Effector memory CD8-positive, alpha-beta T cell (primary cell): Measurements from ENCODE around the gene PLA2G4B.
A peak's percentile ranks its signal among the peaks of the same experiment; 100 is the strongest.

Source experiments
- ATAC-seq: fragments of 150-1000 bp; cut with Tn5 transposase; replicated peaks from 2 replicates; pipeline ENCODE4 v1.10.0; 2021; ENCODE audit warnings: mild to moderate bottlenecking, moderate library complexity
- DNase-seq, 3 experiments: peaks; one replicate each; pipeline ENCODE4 v3.0.0; 2021
- H3K27ac Mint-ChIP-seq, 2 donors: one replicate each; pipeline ENCODE4 v1.8.0; 2022; ENCODE audit warnings: mild to moderate bottlenecking in 2 of 2, mixed read lengths in 2 of 2, moderate library complexity in 2 of 2
- H3K27me3 Mint-ChIP-seq, 2 donors: one replicate each; pipeline ENCODE4 v1.8.0; 2022; ENCODE audit warnings: mixed read lengths in 2 of 2
- H3K36me3 Mint-ChIP-seq: one replicate; pipeline ENCODE4 v1.8.0; 2022; ENCODE audit warnings: mild to moderate bottlenecking, moderate library complexity, mixed read lengths; ENCODE audit not compliant: insufficient read depth
- H3K4me1 Mint-ChIP-seq, 2 donors: one replicate each; pipeline ENCODE4 v1.8.0; 2022; ENCODE audit warnings: low read depth in 2 of 2, mixed read lengths in 2 of 2
- H3K4me3 Mint-ChIP-seq, 2 donors: one replicate each; pipeline ENCODE4 v1.8.0; 2022; ENCODE audit warnings: mild to moderate bottlenecking in 2 of 2, mixed read lengths in 2 of 2, moderate library complexity in 2 of 2
- H3K9me3 Mint-ChIP-seq, 2 donors: one replicate each; pipeline ENCODE4 v1.8.0; 2022; ENCODE audit warnings: mixed read lengths in 2 of 2

Gene PLA2G4B

DNA sequence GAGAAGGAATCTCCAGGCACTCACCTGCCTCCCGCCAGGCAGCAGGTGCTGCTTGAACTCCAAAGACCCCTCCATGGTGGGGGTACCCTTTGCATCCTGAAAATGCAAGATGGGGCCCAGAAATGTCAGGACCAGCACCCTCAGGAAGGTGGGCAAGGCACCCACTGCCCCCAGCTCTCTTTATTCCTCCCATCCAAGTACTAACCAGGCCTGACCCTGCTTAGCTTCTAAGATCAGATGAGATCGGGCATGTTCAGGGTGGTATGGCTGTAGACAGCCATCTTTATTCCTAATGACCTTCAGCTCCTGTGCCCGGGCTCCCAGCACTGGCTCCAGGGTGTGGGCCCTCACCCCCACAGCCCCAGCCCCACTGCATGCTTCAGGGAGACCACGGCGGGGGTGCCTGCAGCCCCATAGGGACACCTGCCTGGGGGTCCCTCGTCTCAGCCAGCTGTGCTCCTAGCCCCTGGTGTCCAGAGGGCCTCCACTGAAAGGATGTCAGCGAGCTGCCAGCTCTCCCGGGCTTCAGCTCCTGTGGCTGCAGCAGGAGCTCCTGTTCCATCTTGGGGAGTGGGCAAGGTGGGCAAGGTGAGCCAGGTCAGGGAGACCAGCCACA lies 13.2 kb downstream of the PLA2G4B start:
- no peaks in the 10 kb centered on the region for H3K9me3 Mint-ChIP-seq
- H3K27me3 Mint-ChIP-seq, result no peaks in the 10 kb centered on the region
- H3K4me1 Mint-ChIP-seq, result peaks cover 0 to 10% of the 10 kb centered on the region in 2 donors
- H3K4me3 Mint-ChIP-seq, result no peak overlapping the region
- peaks cover 22% of the 10 kb centered on the region for H3K36me3 Mint-ChIP-seq
- DNase-seq (no peak), ATAC-seq (no peak)
- H3K27ac Mint-ChIP-seq, result peak overlapping the region in 1 of 2 donors; percentile 35

DNA sequence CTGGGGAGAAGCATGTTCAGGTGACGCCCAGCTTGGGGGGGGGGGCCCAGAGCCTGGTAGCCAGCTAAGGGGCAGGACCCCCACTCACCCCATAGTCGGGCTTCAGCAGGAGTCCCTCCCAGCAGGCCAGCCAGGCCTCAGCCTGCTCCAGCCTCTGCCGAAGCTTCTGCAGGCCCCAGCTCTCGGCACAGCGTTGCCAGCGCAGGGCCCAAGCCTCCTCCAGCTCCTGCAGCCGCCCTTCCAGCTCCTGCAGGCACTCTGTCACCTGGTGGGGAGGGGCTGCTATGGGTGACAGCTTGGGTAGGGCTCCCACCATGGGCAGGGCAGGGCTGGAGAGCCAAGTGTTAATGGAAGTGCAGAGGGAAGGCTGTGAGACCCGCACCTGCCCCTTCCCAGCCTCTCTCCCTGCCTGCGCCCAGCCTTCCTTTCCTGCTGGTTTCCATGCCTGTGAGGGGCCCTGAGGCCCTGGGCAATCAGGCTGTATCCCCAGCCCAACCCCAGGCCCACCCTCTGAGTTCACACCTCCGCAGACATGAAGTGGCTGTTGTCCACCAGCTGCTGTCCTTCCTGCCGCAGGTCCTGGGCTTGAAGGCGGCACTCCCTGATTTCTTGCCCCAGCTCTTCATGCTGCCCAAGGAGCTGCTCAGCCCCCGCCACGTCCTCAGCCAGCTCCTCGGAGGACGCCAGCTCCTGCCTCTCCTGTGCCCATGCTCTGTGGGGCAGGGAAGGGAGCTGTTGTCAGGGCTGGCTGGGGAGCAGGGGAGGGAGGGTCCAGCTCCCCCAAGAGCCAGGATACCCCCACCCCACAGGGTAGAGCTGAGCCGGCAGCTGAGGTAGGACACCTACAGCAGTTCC lies 14.3 kb downstream of the PLA2G4B start:
- Mint-ChIP-seq H3K4me3 (no peak overlapping the region), H3K4me1 (peaks cover 0 to 8% of the 10 kb centered on the region in 2 donors), H3K27me3 (no peaks in the 10 kb centered on the region), H3K36me3 (peaks cover 17% of the 10 kb centered on the region), H3K27ac (peak overlapping the region in 1 of 2 donors; percentile 15), H3K9me3 (no peaks in the 10 kb centered on the region)
- DNase-seq (no peak), ATAC-seq (no peak)

GRCh38 chr15:41853831-41854230 lies 15.2 kb downstream of the PLA2G4B start:
- peaks cover 0 to 6% of the 10 kb centered on the region in 2 donors for H3K4me1 Mint-ChIP-seq
- no peak overlapping the region for H3K27ac Mint-ChIP-seq
- peaks cover 14% of the 10 kb centered on the region for H3K36me3 Mint-ChIP-seq
- H3K4me3 Mint-ChIP-seq, result no peak overlapping the region
- no peak for DNase-seq
- no peak for ATAC-seq
- no peaks in the 10 kb centered on the region for H3K9me3 Mint-ChIP-seq
- no peaks in the 10 kb centered on the region for H3K27me3 Mint-ChIP-seq

DNA sequence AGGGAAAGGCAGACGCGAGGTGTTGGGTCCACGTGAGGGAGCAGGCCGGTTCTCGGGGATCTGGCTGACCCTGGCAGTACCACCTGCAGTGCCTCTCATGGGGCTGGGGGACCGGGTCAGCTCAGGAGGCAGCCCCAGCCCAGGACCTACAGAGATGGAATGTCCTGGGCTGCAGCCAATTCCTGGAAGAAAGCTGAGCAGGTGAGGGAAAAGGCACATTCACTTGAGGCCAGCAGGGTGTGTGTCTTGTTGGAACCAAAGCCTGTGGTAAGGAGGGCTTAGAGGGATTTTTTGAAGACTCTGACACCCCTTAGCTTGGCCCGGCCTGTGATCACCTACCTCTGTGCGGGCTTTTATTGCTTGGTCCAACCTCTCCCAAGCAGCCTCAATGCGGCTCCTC lies 15.8 kb downstream of the PLA2G4B start:
- peaks cover 0 to 6% of the 10 kb centered on the region in 2 donors for H3K4me1 Mint-ChIP-seq
- H3K27ac Mint-ChIP-seq, result no peak overlapping the region
- H3K27me3 Mint-ChIP-seq, result no peaks in the 10 kb centered on the region
- H3K9me3 Mint-ChIP-seq, result no peaks in the 10 kb centered on the region
- peaks cover 11% of the 10 kb centered on the region for H3K36me3 Mint-ChIP-seq
- H3K4me3 Mint-ChIP-seq, result no peak overlapping the region
- ATAC-seq (no peak), DNase-seq (no peak)

DNA sequence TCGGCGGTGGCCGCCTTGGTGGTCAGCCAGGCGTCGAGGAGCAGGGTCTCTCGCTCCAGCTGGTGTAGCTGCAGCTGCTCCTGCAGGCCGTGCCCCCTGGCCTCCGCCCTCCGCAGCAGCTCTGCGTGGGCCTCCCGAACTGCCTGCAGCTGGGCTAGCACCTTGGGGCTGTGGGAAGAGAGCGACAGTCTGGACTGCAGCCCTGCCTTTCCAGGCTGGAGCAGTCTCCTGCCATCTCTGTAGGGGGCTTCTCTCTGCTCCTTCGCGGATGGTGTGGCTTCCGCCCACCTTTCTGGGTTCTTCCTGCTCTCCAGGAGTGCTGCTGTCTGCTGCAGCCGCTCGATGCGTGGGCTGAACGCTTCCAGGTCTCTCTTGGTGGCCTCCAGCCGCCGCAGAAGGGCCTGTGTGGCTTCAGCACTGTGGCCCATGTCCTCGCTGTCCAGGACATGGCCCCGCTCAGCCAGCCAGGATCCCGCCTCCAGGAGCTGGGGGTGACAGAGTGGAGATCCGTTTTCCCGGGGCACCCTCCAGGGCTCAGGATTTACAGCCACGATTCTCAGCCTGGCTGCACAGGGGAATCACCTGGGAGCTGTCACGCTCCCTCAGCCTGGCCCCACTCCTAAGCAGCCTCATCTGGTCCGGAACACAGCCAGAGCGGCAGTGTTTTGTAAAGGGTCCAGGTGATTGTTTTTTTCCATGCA lies 16.8 kb downstream of the PLA2G4B start:
- H3K27ac Mint-ChIP-seq, result peak overlapping the region in 1 of 2 donors; percentile 54
- peaks cover 0 to 8% of the 10 kb centered on the region in 2 donors for H3K4me1 Mint-ChIP-seq
- no peaks in the 10 kb centered on the region for H3K27me3 Mint-ChIP-seq
- peaks cover 10% of the 10 kb centered on the region for H3K36me3 Mint-ChIP-seq
- H3K4me3 Mint-ChIP-seq, result no peak overlapping the region
- DNase-seq (no peak), ATAC-seq (no peak)
- H3K9me3 Mint-ChIP-seq, result no peaks in the 10 kb centered on the region

DNA sequence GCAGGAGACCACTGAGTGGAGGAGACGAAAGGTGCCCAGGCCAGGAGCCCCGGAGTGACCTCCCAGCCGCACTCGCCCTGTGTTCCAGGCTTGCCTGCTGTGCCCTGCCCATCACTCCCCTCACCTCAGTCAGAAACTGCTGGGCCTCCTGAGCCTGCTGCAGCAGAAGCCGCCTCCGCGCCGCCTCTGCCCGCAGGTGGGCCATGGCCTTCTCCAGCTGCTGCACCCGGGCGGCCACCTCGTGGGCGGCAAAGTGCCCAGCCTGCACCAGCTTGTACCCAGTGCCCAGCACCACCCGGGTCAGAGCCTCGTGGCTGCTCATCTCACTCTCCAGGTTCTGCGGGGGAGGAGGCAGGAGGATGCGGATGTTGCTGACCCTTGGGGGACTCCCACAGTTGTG lies 17.6 kb downstream of the PLA2G4B start:
- no peak for DNase-seq
- H3K27me3 Mint-ChIP-seq, result no peaks in the 10 kb centered on the region
- H3K4me3 Mint-ChIP-seq, result no peak overlapping the region
- peaks cover 6% of the 10 kb centered on the region for H3K36me3 Mint-ChIP-seq
- no peaks in the 10 kb centered on the region for H3K9me3 Mint-ChIP-seq
- no peak overlapping the region for H3K27ac Mint-ChIP-seq
- no peak for ATAC-seq
- peaks cover 0 to 4% of the 10 kb centered on the region in 2 donors for H3K4me1 Mint-ChIP-seq

GRCh38 chr15:41856716-41857115 lies 18.1 kb downstream of the PLA2G4B start:
- DNase-seq, result no peak
- Mint-ChIP-seq H3K27me3 (no peaks in the 10 kb centered on the region), H3K9me3 (no peaks in the 10 kb centered on the region), H3K27ac (no peak overlapping the region), H3K4me1 (peaks cover 0 to 3% of the 10 kb centered on the region in 2 donors), H3K36me3 (peaks cover 5% of the 10 kb centered on the region), H3K4me3 (no peak overlapping the region)
- ATAC-seq, result no peak

DNA sequence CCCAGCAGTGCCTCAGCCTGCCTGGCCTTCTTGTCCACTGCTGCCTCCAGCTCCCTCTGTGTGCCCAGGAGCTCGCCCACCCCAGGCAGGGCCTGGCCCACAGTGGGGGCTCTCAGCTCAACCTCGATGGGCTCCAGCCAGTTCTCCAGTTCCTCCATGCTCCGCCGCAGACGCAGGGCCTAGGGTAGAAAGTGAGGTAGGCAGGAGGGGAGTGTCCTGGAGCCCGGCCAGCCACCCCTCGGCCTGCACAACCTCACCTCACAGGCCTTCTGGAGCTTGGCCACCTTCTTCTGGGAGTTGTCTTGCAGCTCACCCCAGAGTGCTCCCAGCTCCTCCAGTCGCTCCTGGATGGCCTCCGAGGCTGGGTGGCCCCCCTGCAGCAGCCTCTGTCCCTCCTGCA lies 18.7 kb downstream of the PLA2G4B start:
- H3K9me3 Mint-ChIP-seq, result no peaks in the 10 kb centered on the region
- H3K4me1 Mint-ChIP-seq, result peaks cover 0 to 3% of the 10 kb centered on the region in 2 donors
- DNase-seq (no peak), ATAC-seq (no peak)
- H3K4me3 Mint-ChIP-seq, result no peak overlapping the region
- H3K36me3 Mint-ChIP-seq, result peaks cover 5% of the 10 kb centered on the region
- H3K27ac Mint-ChIP-seq, result no peak overlapping the region
- no peaks in the 10 kb centered on the region for H3K27me3 Mint-ChIP-seq

GRCh38 chr15:41858756-41859155 lies 20.1 kb downstream of the PLA2G4B start:
- H3K4me1 Mint-ChIP-seq, result peaks cover 5 to 12% of the 10 kb centered on the region in 2 donors
- H3K27ac Mint-ChIP-seq, result no peak overlapping the region
- H3K9me3 Mint-ChIP-seq, result no peaks in the 10 kb centered on the region
- H3K27me3 Mint-ChIP-seq, result no peaks in the 10 kb centered on the region
- no peak for DNase-seq
- no peak for ATAC-seq
- H3K36me3 Mint-ChIP-seq, result peaks cover 8% of the 10 kb centered on the region
- no peak overlapping the region for H3K4me3 Mint-ChIP-seq

GRCh38 chr15:41860049-41860828 lies 21.6 kb downstream of the PLA2G4B start:
- no peaks in the 10 kb centered on the region for H3K9me3 Mint-ChIP-seq
- ATAC-seq (no peak), DNase-seq (no peak)
- peaks cover 10 to 13% of the 10 kb centered on the region in 2 donors for H3K4me1 Mint-ChIP-seq
- peaks cover 10% of the 10 kb centered on the region for H3K36me3 Mint-ChIP-seq
- H3K27me3 Mint-ChIP-seq, result no peaks in the 10 kb centered on the region
- no peak overlapping the region for H3K4me3 Mint-ChIP-seq
- peak overlapping the region in 1 of 2 donors; percentile 67 for H3K27ac Mint-ChIP-seq

DNA sequence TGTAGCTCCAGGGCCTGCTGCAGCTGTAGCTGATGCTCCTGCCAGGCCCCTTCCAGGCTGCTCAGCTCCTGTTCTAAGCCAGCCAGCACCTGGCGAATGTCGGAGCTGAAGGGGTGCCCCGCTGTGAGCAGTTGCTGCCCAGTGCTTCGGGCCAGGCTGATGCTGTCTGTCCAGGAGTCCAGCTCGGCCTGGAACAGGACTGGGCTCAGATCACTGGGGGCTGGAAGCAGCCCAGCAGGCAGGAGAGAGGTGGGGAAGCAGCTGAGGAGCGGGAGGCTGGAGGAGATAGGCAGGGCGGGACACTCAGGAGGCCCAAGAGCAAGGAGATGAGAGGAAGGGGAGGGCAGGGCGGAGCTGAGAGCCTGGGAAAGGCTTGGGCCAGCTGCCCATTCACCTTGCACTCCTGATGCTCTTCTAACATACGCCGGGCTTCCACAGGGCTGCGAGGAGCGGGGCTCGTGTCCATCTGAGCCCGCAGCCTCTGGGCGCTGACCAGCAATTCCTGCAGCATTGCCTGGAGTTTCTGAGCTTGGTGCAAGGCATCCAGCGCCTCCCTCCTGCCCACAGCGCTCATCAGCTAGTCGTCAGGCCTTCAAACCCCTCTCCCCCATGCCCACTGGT lies 23.2 kb downstream of the PLA2G4B start:
- Mint-ChIP-seq H3K4me3 (no peak overlapping the region), H3K36me3 (peaks cover 5% of the 10 kb centered on the region), H3K27ac (no peak overlapping the region), H3K27me3 (no peaks in the 10 kb centered on the region), H3K9me3 (no peaks in the 10 kb centered on the region), H3K4me1 (peaks cover 13 to 16% of the 10 kb centered on the region in 2 donors)
- ATAC-seq, result no peak
- no peak for DNase-seq

DNA sequence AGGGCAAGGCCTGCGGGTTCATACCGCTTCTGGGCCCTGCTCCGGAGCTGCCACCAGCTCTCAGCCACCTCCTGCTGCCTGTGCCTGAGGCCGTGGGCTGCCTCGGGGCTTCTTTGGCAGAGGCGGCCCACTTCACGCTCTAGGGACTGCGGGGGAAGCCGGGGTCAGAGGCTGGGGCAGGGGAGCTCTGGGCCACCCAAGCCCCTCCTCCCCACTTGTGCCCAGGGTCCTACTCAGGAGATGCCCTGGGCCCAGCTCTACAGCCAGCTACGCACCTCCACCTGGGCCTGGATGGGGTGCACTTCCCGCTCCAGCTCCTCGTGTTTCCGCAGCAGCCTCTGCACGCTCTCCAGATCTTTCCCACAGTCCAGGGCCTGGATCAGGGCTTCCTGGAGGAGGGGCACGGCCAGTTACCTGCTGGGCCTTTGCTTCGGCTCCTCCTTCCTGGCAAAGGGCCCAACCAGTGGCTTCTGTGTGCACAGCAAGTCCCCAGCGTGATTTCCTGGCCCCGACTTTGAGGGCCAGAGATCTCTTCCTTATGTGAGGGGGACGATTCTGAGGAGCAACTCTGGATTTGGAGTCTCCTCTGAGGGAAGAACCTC lies 24.0 kb downstream of the PLA2G4B start:
- peaks cover 13 to 17% of the 10 kb centered on the region in 2 donors for H3K4me1 Mint-ChIP-seq
- H3K4me3 Mint-ChIP-seq, result no peak overlapping the region
- peaks cover 5% of the 10 kb centered on the region for H3K36me3 Mint-ChIP-seq
- no peaks in the 10 kb centered on the region for H3K27me3 Mint-ChIP-seq
- ATAC-seq (peak; percentile 42), DNase-seq (peak in 2 of 3 experiments; percentile 15 to 16)
- H3K9me3 Mint-ChIP-seq, result no peaks in the 10 kb centered on the region
- H3K27ac Mint-ChIP-seq, result peak overlapping the region in 1 of 2 donors; percentile 83
